ENCODE data around the gene CCDC6.
"Not testable (repeated sequence)": the region's sequence is repeated elsewhere in the genome, so short reads cannot be mapped to it uniquely, and the experiment has no call there.

Gene CCDC6

GRCh38 chr10:59754951-59755350 lies 151.4 kb downstream of the CCDC6 start:
- DNase-seq (ENCODE audit: low read depth) = no peak

DNA sequence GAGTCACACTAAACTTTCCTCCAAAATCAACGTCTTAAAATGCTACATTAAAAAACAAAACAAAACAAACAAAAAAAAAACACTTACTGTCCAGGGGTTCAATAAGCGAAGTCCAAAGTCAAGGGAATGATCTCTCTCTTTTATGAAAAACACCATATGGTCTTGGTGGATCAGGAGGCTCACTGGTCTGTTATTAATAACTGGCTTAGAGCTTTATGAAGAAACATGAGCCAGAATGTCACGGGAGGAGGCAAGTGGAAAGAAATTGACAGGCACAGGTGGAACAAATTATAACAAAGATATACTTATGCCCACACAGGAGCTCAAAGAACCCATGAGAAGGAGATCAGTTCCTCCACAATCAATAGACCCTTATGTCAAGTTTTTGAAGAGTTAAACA lies 153.1 kb downstream of the CCDC6 start, which contains the start of gene MRLN:
Gene MRLN, minus strand, starts transcription at position 189 of the 400 bp plus-strand sequence.
- DNase-seq (ENCODE audit: low read depth) = no peak

- no peak for DNase-seq (ENCODE audit: low read depth)
These were observed 153.9 kb downstream of the CCDC6 start for GRCh38 chr10:59752278-59752940.

DNA sequence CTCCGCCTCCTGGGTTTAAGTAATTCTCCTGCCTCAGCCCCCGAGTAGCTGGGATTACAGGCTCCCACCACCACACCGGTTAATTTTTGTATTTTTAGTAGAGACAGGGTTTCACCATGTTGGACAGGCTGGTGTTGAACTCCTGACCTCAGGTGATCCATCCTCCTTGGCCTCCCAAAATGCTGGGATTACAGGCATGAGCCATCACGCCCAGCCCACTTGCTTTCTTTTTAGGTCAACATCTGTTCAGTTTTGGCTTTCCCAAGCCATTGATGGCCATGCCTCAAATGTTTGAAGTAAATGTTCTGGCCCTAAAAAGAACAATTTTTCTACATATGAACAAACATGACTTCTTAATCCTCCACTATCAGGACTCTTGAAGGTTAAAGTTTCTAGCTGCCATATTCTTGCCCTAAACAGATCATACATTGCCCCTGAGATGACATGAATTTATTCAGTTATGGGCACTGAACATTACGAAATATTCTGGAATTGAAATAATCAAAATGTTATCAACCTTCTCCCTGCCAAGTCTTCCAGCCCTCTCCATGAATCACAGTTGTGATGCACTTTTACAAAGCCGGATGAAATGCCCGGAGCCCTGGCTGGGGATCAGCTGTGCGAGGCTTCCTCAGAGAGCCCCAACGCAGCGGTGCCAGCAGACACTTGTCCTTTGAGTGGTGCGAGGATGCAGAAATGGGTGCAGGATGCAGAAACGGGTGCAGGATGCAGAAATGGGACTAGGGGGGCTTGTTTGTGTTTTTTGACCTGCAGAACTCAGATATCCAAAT lies 156.0 kb downstream of the CCDC6 start:
- no peak for DNase-seq (ENCODE audit: low read depth)

DNA sequence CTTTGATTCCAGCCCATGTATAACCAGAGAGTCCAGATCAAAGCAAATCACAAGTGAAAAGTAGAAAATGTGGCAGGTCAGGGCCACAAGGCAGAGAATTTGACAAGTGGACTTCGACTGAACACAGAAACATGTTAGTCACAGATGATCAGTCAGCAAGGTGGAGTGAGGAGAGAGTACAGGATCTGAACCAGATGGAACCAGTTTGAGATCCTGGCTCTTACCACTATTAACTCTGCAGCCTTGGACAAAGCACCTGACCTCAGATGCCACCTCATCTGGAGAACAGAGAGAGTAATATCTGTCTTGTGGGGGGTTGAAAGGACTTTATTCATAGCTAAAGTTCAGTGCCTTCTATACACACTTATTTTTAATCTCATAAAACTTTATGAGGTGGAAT lies 157.5 kb downstream of the CCDC6 start:
- no peak for DNase-seq (ENCODE audit: low read depth)

DNA sequence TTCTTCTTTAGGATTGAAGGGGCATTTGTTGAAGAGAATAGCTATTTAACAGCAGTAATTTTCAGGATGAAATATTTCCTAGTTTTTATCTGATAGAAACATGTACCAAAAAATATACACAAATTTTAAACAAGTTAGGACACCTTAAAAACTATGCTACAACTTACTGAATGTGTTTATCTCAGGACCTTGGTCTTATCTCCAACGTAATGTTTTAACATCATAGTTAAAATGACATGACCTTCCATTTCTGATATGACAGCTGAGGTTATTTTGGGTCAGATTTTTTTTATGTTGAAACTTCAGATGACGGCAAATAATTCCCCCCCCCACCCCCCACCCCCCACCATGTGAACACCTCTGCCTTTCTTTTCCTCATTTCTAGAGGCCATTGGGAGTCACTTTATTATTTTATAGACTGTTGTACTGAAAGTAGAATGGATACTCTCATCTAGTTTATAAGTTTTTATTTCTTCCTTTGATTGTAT lies 161.1 kb downstream of the CCDC6 start:
- DNase-seq (ENCODE audit: low read depth) = no peak

GRCh38 chr10:59744762-59745161 lies 161.6 kb downstream of the CCDC6 start:
- DNase-seq (ENCODE audit: low read depth) = not testable (repeated sequence)

DNA sequence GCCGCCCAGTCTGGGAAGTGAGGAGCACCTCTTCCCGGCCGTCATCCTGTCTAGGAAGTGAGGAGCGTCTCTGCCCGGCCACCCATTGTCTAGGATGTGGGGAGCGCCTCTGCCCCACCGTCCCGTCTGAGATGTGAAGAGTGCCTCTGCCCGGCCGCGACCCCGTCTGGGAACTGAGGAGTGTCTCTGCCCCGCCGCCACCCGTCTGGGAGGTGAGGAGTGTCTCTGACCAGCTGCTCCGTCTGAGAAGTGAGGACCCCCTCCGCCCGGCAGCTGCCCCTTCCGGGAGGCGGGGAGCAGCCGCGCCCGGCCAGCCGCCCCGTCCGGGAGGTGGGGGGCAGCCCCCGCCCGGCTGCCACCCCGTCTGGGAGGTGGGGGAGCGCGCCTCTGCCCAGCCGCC lies 162.2 kb downstream of the CCDC6 start:
- not testable (repeated sequence) for DNase-seq (ENCODE audit: low read depth)

GRCh38 chr10:59741583-59741982 lies 164.8 kb downstream of the CCDC6 start:
- no peak for DNase-seq (ENCODE audit: low read depth)

GRCh38 chr10:59741048-59741447 lies 165.3 kb downstream of the CCDC6 start:
- DNase-seq (ENCODE audit: low read depth) = no peak
